ENCODE data around the gene RCE1. TPM values are rescaled to one million over a fixed set of nuclear protein-coding genes. Genes with fewer than 3 reads are reported as not detected.

The RCE1 gene
- total RNA-seq (2022; extraction: Qiagen RNA extraction; ENCODE audit: low read depth), result 29.9 to 52.3 TPM (median 49.0 TPM) in 5 replicates

GRCh38 chr11:66842896-66843775, at the start of gene RCE1:
RCE1 (plus strand) TSS chr11:66843441; CDS start chr11:66843456, 15 bp downstream.

GRCh38 chr11:66856496-66857233, 13.4 kb downstream of the RCE1 start, which contains the start of gene LRFN4:
LRFN4 (plus strand) TSS chr11:66857064; CDS start chr11:66857745, 681 bp downstream.

Other genes starting within 250 kb of the RCE1 start
- gene RBM14, start 226.8 kb upstream of the RCE1 start, total RNA-seq (2022; extraction: Qiagen RNA extraction; ENCODE audit: low read depth), result 59.1 to 79.8 TPM (median 70.3 TPM) in 5 replicates
- 133 to 148 TPM (median 141 TPM) in 5 replicates for gene RBM4, start 204.7 kb upstream of the RCE1 start, total RNA-seq (2022; extraction: Qiagen RNA extraction; ENCODE audit: low read depth)
- 19.2 to 21.8 TPM (median 21.7 TPM) in 5 replicates for gene RBM4B, start 165.6 kb upstream of the RCE1 start, total RNA-seq (2022; extraction: Qiagen RNA extraction; ENCODE audit: low read depth)
- 8.0 to 12.0 TPM (median 11.0 TPM) in 5 replicates for gene SPTBN2, start 114.2 kb upstream of the RCE1 start, total RNA-seq (2022; extraction: Qiagen RNA extraction; ENCODE audit: low read depth)
- 61.5 to 101 TPM (median 79.8 TPM) in 5 replicates for gene LRFN4, start 13.6 kb downstream of the RCE1 start, total RNA-seq (2022; extraction: Qiagen RNA extraction; ENCODE audit: low read depth)
- 25.6 to 38.7 TPM (median 29.9 TPM) in 5 replicates for gene PC, start 114.9 kb downstream of the RCE1 start, total RNA-seq (2022; extraction: Qiagen RNA extraction; ENCODE audit: low read depth)
- gene C11orf86, start 131.9 kb downstream of the RCE1 start, total RNA-seq (2022; extraction: Qiagen RNA extraction; ENCODE audit: low read depth), result 42.4 to 85.7 TPM (median 60.2 TPM) in 5 replicates
- gene SYT12, start 179.7 kb downstream of the RCE1 start, total RNA-seq (2022; extraction: Qiagen RNA extraction; ENCODE audit: low read depth), result 10.6 to 19.0 TPM (median 14.4 TPM) in 5 replicates
- 28.2 to 51.5 TPM (median 41.0 TPM) in 5 replicates for gene RHOD, start 213.4 kb downstream of the RCE1 start, total RNA-seq (2022; extraction: Qiagen RNA extraction; ENCODE audit: low read depth)